K562 (cell line): ENCODE results near the gene SH3BP5L. TPM values are rescaled to one million over a fixed set of nuclear protein-coding genes. Genes with fewer than 3 reads are reported as not detected.

Experiments
- HDAC2 ChIP-seq: fragments of 450-650 bp; IDR thresholded peaks from 2 replicates; pipeline ENCODE4 v1.6.1; 2016; ENCODE audit warnings: mild to moderate bottlenecking
- KDM1A ChIP-seq, 2 experiments: fragments of 450-650 bp; IDR thresholded peaks; 2 replicates each; pipeline ENCODE4 v1.6.1; 2016; ENCODE audit warnings: mild to moderate bottlenecking in 2 of 2
- L3MBTL2 ChIP-seq: fragments of 450-650 bp; IDR thresholded peaks from 2 replicates; pipeline ENCODE4 v1.6.1; 2016; ENCODE audit warnings: mild to moderate bottlenecking, moderate library complexity
- MCM3 ChIP-seq: fragments of 450-650 bp; IDR thresholded peaks from 2 replicates; pipeline ENCODE4 v1.6.1; 2016
- POLR3G ChIP-seq: IDR thresholded peaks from 2 replicates; pipeline ENCODE4 v1.6.1; 2011; ENCODE audit not compliant: insufficient read length, insufficient replicate concordance; ENCODE audit errors: extremely low read depth
- THRAP3 ChIP-seq: fragments of 450-650 bp; IDR thresholded peaks from 2 replicates; pipeline ENCODE4 v1.6.1; 2016; ENCODE audit warnings: mild to moderate bottlenecking, inconsistent platforms, borderline replicate concordance
- TRIM24 ChIP-seq, 2 experiments: fragments of 450-650 bp; IDR thresholded peaks; 2 replicates each; pipeline ENCODE4 v1.6.1; 2016
- ZNF77 ChIP-seq: fragments of 250-450 bp; sonication (Bioruptor Pico); IDR thresholded peaks from 2 replicates; pipeline ENCODE4 v1.5.0; 2020
- polyA plus RNA-seq, 8 experiments: library from polyadenylated mRNA; depleted of rRNA in 4 of 8; stranded (reverse) in 5 of 8; unstranded in 3 of 8; fragments of >200 nt; fragmentation: Nextera tagmentation in 2 of 8; fragmentation: Illumina TruSeq in 1 of 8; extraction: Ambion mirVana in 2 of 8; extraction: Trizol in 1 of 8; gene quantifications; 2 replicates each; pipeline versions ENCODE4 v1.2.1 to v1.2.3, GENCODE V29; 2011 to 2014; ENCODE audit warnings: inconsistent platforms in 1 of 8, missing spikeins in 1 of 8
- total RNA-seq, 7 experiments: library from RNA; depleted of rRNA in 6 of 7; stranded (reverse); fragments of >200 nt in 6 of 7; fragmentation: Illumina TruSeq in 2 of 7; extraction: Trizol in 2 of 7; gene quantifications; 2 replicates each; pipeline versions ENCODE4 v1.2.1 to v1.2.3, GENCODE V29; 2011 to 2021; ENCODE audit warnings: low replicate concordance in 1 of 7
- TF ChIP-seq, protein P1 (sequence below), 2 experiments: fragments of 450-650 bp in 1 of 2; sonication (generic) in 1 of 2; formaldehyde crosslinking in 1 of 2; IDR thresholded peaks; 2 replicates each; pipeline versions ENCODE4 v1.7.1 to v1.9.0; 2016 to 2022; ENCODE audit warnings: inconsistent platforms in 1 of 2, mild to moderate bottlenecking in 1 of 2, missing genetic modification reagents in 1 of 2
- TF ChIP-seq, protein P2 (sequence below): fragments of 150-350 bp; conservative IDR thresholded peaks from 2 replicates; pipeline ENCODE4 v1.6.1; 2014; ENCODE audit warnings: low read length
- TF ChIP-seq, protein P3 (sequence below): sonication (generic); formaldehyde crosslinking; IDR thresholded peaks from 2 replicates; pipeline ENCODE4 v1.8.1; 2023; ENCODE audit warnings: missing genetic modification reagents, mild to moderate bottlenecking, borderline replicate concordance

The SH3BP5L gene
- total and polyA plus RNA-seq, 9 of the 15 experiments (the other 6 are each of a cell fraction or from before 2014, with no cell fraction given) = 1.9 to 26.5 (median 15.8) TPM

DNA sequence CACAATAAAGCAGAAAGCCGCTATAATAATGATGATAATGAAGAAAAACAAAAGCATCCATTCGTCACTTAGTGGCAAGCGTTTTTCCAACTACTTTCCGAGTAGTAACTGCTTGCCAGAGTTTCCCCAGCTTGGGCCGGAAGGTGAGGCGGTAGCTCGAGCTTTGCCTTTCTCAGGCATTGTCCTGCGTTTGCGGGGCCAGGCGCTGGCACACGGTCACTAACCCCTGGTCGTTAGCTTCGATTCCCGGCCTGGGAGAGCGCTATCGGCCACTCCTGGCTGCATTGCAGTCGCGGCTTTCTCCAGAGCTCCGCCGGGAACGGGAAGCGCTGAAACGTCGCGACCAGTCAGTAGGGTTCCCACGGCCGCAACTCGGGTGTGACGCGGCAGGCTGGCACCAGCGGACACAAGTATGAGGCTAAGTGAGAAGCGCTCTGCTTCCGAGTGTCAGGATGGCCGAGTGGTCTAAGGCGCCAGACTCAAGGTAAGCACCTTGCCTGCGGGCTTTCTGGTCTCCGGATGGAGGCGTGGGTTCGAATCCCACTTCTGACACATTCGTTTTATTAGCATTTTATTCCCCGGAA lies 47.8 kb upstream of the SH3BP5L start (continued):
- TF ChIP-seq, protein P1, sequence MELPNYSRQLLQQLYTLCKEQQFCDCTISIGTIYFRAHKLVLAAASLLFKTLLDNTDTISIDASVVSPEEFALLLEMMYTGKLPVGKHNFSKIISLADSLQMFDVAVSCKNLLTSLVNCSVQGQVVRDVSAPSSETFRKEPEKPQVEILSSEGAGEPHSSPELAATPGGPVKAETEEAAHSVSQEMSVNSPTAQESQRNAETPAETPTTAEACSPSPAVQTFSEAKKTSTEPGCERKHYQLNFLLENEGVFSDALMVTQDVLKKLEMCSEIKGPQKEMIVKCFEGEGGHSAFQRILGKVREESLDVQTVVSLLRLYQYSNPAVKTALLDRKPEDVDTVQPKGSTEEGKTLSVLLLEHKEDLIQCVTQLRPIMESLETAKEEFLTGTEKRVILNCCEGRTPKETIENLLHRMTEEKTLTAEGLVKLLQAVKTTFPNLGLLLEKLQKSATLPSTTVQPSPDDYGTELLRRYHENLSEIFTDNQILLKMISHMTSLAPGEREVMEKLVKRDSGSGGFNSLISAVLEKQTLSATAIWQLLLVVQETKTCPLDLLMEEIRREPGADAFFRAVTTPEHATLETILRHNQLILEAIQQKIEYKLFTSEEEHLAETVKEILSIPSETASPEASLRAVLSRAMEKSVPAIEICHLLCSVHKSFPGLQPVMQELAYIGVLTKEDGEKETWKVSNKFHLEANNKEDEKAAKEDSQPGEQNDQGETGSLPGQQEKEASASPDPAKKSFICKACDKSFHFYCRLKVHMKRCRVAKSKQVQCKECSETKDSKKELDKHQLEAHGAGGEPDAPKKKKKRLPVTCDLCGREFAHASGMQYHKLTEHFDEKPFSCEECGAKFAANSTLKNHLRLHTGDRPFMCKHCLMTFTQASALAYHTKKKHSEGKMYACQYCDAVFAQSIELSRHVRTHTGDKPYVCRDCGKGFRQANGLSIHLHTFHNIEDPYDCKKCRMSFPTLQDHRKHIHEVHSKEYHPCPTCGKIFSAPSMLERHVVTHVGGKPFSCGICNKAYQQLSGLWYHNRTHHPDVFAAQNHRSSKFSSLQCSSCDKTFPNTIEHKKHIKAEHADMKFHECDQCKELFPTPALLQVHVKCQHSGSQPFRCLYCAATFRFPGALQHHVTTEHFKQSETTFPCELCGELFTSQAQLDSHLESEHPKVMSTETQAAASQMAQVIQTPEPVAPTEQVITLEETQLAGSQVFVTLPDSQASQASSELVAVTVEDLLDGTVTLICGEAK (IDR thresholded peaks at IDR 0.05) = peak; percentile 89
- TF ChIP-seq, protein P1 (CRISPR knock-in tag; IDR thresholded peaks at IDR 0.05) = no peak
- TF ChIP-seq HDAC2 (no peak), TRIM24 (IDR thresholded peaks at IDR 0.05) (no peak), MCM3 (no peak), THRAP3 (no peak), POLR3G (peak; percentile 38), ZNF77 (CRISPR knock-in tag) (no peak), L3MBTL2 (peak; percentile 34; the same call in 1 of the 2 replicates), KDM1A (IDR thresholded peaks at IDR 0.05) (no peak)
- TF ChIP-seq, protein P2, sequence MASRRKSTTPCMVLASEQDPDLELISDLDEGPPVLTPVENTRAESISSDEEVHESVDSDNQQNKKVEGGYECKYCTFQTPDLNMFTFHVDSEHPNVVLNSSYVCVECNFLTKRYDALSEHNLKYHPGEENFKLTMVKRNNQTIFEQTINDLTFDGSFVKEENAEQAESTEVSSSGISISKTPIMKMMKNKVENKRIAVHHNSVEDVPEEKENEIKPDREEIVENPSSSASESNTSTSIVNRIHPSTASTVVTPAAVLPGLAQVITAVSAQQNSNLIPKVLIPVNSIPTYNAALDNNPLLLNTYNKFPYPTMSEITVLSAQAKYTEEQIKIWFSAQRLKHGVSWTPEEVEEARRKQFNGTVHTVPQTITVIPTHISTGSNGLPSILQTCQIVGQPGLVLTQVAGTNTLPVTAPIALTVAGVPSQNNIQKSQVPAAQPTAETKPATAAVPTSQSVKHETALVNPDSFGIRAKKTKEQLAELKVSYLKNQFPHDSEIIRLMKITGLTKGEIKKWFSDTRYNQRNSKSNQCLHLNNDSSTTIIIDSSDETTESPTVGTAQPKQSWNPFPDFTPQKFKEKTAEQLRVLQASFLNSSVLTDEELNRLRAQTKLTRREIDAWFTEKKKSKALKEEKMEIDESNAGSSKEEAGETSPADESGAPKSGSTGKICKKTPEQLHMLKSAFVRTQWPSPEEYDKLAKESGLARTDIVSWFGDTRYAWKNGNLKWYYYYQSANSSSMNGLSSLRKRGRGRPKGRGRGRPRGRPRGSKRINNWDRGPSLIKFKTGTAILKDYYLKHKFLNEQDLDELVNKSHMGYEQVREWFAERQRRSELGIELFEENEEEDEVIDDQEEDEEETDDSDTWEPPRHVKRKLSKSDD = no peak
- TF ChIP-seq, protein P3, sequence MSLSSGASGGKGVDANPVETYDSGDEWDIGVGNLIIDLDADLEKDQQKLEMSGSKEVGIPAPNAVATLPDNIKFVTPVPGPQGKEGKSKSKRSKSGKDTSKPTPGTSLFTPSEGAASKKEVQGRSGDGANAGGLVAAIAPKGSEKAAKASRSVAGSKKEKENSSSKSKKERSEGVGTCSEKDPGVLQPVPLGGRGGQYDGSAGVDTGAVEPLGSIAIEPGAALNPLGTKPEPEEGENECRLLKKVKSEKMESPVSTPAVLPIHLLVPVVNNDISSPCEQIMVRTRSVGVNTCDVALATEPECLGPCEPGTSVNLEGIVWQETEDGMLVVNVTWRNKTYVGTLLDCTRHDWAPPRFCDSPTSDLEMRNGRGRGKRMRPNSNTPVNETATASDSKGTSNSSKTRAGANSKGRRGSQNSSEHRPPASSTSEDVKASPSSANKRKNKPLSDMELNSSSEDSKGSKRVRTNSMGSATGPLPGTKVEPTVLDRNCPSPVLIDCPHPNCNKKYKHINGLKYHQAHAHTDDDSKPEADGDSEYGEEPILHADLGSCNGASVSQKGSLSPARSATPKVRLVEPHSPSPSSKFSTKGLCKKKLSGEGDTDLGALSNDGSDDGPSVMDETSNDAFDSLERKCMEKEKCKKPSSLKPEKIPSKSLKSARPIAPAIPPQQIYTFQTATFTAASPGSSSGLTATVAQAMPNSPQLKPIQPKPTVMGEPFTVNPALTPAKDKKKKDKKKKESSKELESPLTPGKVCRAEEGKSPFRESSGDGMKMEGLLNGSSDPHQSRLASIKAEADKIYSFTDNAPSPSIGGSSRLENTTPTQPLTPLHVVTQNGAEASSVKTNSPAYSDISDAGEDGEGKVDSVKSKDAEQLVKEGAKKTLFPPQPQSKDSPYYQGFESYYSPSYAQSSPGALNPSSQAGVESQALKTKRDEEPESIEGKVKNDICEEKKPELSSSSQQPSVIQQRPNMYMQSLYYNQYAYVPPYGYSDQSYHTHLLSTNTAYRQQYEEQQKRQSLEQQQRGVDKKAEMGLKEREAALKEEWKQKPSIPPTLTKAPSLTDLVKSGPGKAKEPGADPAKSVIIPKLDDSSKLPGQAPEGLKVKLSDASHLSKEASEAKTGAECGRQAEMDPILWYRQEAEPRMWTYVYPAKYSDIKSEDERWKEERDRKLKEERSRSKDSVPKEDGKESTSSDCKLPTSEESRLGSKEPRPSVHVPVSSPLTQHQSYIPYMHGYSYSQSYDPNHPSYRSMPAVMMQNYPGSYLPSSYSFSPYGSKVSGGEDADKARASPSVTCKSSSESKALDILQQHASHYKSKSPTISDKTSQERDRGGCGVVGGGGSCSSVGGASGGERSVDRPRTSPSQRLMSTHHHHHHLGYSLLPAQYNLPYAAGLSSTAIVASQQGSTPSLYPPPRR (CRISPR knock-in tag) = peak; percentile 77; the same call in 1 of the 2 replicates
